GM18520 (cell line): ENCODE results near the gene RANBP1.

ENCODE experiments used
- ATAC-seq: cut with Tn5 transposase; IDR thresholded peaks from one replicate; pipeline ENCODE4 v1.9.1; 2021; ENCODE audit not compliant: unreplicated experiment

The RANBP1 gene

DNA sequence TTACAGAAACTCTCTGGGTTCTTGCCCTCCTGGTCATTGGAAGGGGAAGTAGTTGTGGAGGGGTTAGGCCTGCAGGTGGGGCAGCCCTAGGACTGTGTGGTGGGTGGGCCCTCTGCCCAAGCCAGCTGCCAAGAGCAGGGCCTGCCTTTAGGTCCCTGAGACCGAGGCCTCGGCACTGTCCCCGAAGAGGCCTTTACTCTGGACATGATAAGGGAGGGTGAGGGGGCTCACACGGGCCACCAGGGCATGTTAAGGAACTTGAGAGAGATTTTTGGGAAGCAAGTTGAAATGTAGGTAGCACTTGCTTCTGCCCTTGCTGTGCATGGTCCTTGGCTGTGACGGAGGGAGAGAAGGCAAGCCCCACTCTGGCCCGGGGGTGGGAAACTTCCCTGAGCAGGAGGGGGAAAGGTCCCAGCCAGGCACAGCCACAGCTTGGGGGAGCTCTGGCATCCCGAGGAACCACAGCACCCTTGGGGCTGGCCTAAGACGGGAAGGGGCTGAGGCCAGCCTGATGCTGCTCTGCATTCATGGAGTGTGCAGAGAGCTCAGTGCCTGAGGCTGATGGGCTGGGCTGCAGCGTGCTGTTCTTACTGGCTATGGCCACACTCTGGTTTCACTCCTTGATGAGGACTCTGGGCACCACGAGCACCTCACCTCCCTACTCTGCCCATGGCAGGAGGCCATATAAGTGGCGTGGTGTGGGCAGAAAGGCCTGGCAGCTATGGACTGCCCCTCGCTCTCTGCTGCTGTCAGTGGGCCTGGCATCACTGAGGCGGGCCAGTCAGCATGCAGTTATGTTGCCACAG is 7.8 kb upstream of the RANBP1 start:
- ATAC-seq: no peak

DNA sequence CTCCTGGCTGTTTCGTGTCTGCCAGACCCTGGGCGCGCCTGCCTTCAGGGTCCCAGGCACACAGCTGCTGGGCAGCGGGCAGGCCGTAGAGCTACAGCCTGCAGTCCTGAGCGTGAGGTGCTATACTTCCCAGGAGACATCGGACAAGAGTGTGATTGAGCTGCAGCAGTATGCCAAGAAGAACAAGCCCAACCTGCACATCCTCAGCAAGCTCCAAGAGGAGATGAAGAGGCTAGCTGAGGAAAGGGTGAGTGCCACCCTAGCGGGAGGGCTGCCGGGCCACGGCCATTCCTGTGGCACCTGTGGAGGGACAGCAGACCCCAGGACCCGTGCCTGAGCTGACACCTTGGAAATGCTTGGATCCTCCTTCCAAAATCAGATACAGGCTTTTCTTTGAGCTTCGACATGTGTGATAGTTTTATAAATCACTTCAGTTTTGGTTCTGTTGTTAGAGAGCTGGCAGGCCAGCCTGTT is 7.1 kb upstream of the RANBP1 start:
- no peak for ATAC-seq

DNA sequence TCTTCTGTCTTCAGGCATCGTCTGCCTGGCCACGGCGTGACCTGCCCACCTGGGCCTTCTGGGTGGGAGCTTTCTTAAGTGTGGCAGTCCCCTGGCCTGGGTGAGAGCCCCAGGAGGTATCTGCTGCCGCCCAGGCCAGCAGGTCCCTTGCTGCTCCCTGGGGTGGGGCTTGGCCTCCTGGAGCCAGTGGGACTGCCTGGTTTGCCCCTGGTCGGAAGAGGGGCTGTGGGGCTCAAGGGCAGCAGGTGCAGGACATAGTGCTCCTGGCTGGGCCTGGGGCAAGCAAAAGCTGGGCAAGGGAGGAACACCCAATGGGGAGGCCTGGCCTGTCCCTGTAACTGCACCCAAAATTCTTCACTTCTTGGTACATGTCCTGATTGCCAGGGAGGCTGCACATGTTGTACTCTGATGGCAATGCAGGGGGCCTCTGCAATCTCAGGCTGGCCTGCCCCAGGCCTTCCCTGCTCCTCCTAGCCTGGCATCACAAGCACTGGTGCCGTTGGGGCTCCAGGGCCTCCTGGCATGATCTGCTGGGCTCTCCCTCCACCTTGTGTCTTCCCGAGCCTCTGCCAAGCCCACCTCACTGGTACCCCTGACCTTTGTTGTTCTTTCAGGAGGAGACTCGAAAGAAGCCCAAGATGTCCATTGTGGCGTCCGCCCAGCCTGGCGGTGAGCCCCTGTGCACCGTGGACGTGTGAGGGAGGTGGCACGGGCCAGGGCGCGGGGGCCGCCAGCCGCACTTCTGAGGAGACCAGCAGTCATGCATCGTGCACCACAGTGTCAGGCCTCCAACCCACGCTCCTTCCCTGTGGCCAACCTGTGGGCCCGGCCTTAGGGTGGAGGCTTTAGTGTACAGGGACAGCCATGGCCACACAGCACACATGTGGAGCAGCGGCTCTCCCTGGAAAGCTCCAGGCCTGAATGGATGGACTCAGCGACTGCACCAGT is 6.2 kb upstream of the RANBP1 start:
- ATAC-seq: no peak

DNA sequence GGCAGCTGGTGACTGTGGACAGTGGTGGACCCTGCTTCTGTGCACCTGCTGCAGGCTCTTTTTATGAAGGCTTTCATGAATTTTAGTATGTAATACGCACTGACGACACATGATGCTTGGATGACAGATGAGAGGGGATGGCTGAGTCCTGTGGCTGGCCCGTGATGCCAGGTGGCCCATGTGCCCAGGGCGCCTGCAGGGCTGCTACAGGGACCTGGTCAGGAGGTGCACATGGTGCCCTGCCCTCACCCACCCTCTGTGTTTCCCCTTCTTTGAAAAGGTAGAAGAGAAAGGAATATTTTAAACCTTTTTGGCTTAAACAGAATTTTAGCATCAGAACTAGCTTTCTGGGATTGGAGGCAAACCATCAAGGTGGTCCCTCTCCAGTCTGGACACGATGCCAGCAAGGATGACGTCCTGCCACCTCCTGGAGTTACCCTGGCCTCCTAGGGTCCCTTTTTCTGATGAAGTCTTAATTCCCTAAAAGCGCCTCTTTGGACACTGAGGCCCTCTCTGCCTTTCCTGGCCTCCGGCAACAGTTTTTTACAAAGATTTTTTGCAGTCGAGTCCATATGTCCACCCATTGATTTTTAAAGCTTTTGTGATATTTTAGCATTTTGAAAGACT is 5.4 kb upstream of the RANBP1 start:
- ATAC-seq: no peak

DNA sequence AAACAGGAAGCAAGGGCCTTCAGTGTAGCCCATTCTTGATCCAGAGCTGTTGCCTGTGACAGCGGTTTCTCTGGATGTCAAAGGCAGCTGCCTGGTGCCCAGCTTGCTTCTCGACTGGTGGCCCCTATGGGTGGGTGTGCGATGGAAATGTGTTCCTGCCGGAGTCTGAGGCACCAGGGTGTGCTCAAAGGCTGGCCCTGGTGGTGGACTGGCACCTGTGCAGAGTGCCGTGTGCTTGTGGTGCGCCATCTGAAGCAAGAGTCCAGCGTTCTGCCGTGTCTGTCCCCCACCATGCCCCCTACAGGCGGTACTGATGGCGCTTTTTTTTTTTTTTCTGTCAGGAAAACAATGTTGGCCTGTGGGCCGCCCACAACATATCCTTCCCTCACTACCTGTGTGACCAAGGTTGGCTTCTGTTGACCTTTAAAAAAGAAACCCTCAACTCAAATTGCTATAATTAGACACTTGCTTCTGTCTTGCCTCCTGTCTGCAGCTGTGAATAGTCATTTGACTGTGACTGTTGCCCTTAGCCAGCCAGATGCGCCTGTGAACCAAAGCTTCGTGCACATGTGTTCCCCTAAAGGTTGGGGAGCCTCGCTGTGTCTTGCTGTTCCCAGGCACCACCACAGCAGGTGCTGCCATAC is 4.7 kb upstream of the RANBP1 start:
- ATAC-seq: no peak

DNA sequence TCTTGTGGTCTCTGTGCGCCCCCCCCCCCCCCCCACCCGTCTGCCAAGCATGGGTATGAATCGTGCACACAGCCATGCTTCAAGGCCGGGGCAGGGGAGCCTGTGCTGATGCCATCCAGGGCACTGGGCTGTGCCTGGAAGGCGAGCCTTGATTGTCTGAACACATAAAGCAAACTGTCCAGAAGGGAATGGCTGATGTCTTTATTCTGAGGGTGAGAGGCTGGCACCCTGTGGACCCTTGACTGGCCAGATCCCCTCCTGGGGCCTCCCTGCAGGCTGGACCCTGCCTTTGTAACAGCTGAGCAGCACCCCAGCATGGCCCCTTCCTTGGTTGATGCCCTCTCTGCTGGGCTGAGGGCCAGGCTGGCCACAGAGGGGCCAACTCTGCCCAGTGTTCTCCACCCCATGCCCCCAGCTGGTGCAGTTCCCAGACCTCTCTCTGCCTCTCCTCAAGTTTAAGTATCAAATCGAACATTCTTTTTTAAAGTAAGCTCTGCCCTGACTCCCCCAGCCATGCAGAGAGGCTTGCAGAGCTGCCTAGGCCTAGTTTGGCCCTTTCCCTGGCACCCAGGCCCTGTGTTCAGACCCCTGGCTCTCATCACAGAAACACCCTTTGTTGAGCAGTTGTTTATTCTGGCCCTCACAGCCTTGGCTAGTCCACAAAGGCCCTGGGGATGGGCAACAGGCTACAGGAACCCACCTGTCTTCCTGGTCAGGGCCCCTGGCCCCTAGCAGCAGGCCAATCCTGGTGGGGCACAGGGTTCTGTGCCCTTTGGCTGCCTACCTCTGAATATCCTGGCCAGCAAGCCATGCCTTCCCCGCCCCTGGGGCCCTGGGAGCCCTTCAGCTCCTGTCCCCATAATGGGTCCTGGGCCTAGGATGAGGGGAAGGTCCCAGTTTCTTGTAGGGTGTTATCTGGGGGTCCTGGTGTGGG is 3.9 kb upstream of the RANBP1 start:
- no peak for ATAC-seq

DNA sequence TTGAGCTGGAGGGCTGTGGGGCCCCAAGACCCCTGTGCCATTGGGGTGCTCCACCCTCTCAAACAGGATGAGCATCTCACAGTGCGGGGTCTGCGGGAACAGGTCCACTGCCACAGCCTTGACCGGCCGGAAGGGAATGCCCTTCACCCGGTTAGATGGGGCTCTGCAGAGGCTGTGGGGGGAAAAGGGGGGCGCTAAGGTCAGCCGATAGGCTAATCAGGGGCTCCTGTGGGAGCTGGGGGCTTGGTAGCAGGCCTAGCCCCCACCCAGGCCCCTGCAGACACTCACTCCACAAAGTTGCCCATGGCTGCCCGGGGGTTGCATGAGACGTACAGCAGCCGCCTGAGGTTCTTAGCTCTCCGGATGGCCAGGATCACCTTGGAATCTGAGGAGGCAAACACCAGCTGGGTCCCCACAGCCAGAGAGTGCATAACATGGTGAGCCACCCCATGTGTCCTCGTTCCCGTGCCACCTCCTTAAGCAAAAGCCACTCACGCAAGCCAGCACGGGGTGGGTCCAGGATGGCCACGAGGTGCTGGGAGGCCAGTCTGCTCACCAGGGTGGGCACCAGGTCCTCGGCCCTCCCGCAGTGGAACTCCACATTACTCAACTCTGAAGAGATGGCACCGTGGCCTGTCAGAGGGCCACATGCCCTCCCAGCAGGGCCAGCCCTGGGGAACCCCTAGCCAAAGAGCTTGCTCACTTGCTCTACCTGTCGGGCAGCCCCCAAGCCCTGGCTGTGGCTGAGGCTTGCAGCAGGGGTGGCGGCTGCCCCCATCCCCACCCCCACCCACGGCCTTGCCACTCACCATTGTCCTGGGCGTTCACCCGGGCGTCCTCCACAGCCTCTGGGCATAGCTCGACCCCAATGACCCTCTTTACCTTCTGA is 3.0 kb upstream of the RANBP1 start:
- ATAC-seq: no peak

DNA sequence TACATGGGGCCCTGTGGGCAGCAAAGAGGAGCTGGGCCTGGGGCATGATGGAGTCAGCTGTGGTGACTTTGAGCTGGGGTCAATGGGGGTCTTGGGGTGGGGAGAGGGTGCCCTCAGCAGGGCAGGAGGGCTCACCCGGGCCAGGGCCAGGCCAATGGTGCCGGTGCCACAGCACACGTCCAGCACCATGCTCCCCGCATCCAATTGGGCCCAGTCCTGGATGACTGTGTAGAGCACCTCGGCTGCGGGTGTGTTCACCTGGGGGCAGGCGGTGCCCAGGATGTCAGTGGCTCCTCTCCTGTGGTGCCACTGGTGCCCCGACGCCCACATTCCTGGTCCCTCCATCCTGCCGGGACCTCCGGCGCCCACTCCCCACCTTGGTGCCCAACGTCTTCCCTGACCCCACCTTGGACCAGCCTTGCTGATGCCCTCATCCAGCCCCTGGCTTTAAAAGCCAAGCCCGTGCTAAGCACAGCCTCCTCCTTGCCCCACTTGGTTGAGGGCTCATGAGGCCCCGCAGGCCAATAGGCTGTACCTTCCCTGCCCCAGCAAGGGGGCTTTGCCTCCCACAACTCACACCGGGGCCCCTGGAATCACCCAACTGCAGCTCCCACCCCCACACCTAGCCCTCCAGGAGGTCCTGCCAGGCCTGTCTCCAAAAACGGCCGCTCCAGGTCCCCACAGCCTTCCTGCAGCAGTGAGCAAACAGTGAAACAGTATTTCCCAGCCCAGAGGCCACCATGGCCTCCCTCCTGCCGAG is 2.2 kb upstream of the RANBP1 start:
- ATAC-seq: no peak

DNA sequence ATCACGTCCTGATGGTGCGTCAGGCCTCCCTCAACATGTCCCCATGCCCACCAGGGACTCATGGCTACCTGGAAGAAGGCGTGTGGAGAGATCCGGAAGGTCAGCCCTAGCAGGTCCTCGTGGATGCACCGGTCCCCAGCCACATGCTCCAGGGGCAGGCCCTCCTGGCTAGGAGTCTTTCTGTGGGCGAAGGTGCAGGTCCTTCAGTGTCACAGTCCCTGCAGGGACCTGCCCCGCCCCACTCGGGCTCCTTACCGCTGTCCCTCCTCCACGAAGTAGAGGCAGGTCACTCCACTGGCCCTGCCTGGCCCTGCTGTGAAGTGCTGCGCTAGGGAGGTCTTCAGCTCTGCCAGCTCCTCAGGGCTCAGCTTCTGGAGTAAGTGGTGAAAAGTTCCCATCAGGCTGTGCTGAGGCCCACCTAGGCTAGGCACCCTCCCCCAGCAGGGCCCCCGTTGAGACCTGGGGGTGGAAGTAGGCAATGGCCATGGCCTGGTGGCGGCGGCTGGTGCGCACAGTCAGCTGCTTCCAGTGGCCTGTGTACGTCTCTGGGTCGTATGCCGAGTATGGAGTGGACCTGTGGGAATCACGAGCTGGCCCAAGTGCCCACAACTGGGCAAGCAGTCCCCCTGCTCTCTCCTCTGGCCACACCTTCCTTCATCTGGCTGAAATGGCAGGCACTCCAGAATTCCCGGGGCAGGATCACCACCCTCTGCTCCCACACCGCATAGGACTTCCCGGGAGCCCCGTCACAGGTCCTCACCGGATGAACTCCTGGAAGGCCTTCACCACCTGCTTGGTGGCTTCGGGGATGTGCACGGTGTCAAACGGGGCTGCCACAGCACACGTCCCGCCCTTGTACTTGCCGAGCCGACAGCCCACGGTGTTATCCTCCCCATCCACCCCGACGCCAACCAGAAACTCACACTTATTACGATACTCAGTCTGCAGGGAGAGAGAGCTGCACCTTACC is 1.1 kb upstream of the RANBP1 start:
- ATAC-seq: no peak

DNA sequence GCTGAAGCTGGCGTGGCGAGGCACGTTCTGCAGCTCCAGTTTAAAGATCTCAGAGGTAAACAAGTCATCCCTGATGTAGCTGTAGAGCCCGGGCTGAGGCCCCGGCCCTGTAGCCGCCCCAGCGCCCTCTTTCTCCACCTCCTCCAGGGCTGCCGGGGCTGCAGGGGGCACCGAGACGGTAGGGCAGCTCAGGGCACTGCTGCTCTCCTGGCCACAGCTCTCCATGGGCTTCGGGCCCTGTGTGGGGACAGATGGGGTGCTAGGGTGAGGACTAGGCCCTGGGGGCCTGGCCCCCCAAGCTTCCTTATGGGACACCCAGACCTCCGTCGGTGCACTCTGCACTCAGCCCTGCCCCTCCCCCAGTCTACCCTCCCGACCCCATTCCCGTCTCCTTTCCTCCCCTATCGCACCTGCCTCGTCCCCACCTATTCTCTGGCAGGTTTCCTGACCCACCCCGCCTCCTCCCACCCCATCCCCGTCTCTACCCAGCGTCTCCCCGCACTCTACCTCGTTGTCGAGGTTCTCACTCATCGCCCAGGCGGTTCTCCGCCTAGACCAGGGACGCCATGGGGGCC is 559 bp downstream of the RANBP1 start:
- ATAC-seq: no peak

DNA sequence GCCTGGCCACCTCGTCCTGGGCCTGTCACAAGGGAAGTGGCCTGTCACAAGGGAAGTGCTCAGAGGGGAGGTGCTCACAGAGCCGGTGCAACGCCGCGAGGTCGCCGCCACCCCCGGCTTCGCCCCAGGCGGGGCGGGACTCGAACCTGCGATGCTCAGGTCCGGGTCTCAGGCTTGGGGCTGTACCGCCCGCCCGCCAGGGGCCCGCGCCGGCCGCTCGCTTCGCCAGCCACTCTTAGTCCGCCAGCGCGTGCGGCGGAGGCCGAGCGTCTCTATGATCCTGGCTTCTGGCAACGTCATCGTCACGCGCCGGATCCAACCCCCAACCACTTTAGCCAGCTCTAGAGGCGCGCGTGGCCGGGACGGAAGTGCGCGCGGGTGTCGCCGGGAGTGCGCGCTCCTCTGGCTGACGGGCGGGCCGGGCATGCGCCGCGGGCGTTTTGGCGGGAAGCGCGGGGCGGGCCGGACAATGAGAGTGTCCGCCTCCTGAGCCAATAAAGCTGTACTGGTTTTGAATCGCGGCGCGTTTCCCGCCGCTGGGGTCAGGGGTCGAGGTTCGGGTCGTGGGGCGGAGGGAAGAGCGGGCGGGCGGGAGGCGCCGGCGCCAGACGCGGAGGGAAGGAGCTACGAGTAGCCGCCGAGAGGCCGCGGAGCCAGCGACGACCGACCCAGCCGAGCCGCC is 1.2 kb downstream of the RANBP1 start, which contains the start of gene TRMT2A:
Gene TRMT2A, minus strand, starts transcription at position 276 of the 682 bp plus-strand sequence. CDS start 320 bp downstream, outside the sequence.
- peak; percentile 74 for ATAC-seq

DNA sequence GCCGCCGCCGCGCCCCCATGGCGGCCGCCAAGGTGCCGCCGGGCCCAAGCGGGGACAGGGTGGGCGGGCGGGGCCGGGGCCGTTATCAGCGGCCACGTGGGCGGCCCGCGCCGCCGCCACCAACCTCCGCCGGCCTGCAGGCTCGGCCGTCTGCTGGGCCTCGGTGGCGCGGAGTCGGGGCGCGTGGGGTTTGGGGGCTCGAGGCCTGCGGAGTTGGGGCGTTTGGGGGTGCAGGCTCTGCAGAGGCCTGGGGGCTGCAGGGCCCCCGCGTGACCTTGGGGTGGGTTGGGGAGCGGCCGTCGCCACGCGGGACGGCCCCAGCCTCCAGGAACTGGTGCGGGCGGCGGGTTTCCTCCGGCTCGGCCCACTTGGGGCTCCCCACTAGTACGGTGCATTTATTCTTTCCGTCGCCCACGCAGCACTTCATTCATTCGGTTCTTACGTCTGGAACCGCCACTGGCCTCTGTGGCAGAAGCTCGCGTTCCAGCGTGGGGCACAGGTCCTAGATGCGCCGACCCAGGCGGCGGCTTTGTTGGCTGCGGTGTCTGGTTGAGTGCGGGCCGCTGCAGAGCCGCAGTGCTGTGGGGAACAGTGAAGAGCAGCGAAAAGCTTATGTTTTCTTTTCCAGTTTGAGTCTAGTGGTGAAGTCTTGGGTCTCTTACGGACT is 1.9 kb downstream of the RANBP1 start:
- peak; percentile 8 for ATAC-seq

DNA sequence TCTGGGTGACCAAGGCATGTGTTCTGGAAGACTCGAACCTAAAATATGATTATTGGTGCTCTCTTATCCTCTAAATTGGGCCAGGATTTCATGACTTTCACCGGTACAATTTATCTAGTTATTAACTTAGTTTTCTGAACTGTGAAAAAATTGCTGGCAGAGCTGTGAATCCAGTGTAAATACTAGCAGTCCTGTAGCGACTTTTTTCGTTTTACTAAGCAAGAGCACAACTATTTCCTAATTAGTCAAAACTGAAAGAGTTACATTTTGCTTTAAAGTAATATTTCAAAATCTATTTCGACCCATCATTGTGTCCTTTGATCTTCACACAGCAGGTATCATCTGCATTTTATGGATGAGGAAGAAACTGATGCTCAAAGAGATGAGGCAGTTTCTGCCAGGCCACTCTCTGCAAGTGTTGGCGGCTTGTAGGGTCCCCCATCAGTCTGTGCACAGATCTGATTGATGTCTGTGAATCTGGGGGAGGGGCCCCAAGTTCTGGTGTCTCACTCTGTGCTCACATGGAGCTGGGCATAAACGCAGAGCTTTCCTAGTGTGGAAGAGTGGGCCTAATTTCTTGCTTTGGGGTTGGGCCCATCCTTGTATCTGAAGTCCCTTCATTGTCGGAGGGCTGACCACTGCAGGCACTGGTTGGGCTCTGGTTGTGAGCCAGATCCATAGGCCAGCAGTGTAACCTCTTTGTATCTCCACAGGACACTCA is 2.6 kb downstream of the RANBP1 start:
- ATAC-seq: no peak

DNA sequence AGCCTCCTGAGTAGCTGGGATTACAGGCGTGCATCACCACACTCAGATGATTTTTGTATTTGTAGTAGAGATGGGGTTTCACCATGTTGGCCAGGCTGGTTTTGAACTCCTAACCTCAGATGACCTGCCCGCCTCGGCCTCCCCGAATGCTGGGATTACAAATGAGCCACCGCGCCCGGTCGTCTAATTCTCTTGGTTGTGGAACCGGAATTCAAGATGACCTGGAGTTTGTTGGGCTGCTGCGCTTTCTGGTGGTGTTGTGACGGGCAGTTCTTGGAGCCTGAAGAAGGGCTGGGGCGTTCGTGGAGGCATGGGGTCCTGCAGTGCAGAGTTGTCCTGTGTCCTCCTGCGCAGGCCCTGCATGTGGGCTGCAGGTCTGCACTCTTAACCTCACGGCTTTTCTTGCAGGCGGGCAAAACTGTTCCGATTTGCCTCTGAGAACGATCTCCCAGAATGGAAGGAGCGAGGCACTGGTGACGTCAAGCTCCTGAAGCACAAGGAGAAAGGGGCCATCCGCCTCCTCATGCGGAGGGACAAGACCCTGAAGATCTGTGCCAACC is 6.0 kb downstream of the RANBP1 start:
- no peak for ATAC-seq
